Esophagus muscularis mucosa (tissue), 4 donors: ENCODE data around the gene KRTAP12-1.

Experiments
- CTCF ChIP-seq, 3 experiments: fragments of 200-600 bp in 2 of 3; fragments of 450-650 bp in 1 of 3; sonication (generic) in 2 of 3; IDR thresholded peaks; one replicate each; pipeline ENCODE4 v1.5.1; 2017 to 2019; ENCODE audit warnings: antibody characterized with exemption in 3 of 3, mild to moderate bottlenecking in 2 of 3, moderate library complexity in 1 of 3
- EP300 ChIP-seq: sonication (generic); formaldehyde crosslinking; IDR thresholded peaks from one replicate; pipeline ENCODE4 v1.6.1; 2017; ENCODE audit warnings: antibody characterized with exemption
- POLR2A ChIP-seq: fragments of 450-650 bp; IDR thresholded peaks from one replicate; pipeline ENCODE4 v1.6.1; 2017; ENCODE audit warnings: antibody characterized with exemption, moderate library complexity, mild to moderate bottlenecking, low read depth

GRCh38 chr21:44691686-44692085, 9.7 kb upstream of the KRTAP12-1 start:
- TF ChIP-seq CTCF (IDR thresholded peaks at IDR 0.05), result no peak
- TF ChIP-seq EP300, result no peak
- TF ChIP-seq POLR2A, result no peak
